Esophagus squamous epithelium (tissue), 4 donors: ENCODE measurements around the gene ERC2.

Experiments used
- CTCF ChIP-seq, 6 experiments: fragments of 450-650 bp in 4 of 6; fragments of 200-600 bp in 2 of 6; sonication (generic) in 2 of 6; IDR thresholded peaks; one replicate each; pipeline ENCODE4 v1.5.1; 2016 to 2019; ENCODE audit warnings: antibody characterized with exemption in 6 of 6, mild to moderate bottlenecking in 4 of 6, moderate library complexity in 4 of 6
- POLR2A ChIP-seq, 4 donors: fragments of 450-650 bp; IDR thresholded peaks; one replicate each; pipeline ENCODE4 v1.6.1; 2017; ENCODE audit warnings: antibody characterized with exemption in 4 of 4, mild to moderate bottlenecking in 4 of 4, moderate library complexity in 3 of 4

GRCh38 chr3:55688154-55688553 is 780.1 kb downstream of the ERC2 start:
- TF ChIP-seq CTCF (IDR thresholded peaks at IDR 0.05): no peak
- TF ChIP-seq POLR2A (IDR thresholded peaks at IDR 0.05): no peak
